Right lobe of liver (tissue), 4 donors: ENCODE results near the gene TOMM40L.

ENCODE experiments used
- CTCF ChIP-seq, 4 donors: fragments of 200-600 bp in 3 of 4; fragments of 450-650 bp in 1 of 4; IDR thresholded peaks; one replicate each; pipeline versions ENCODE4 v1.5.1 to v1.8.0; 2016 to 2022; ENCODE audit warnings: antibody characterized with exemption in 4 of 4, mild to moderate bottlenecking in 2 of 4
- POLR2A ChIP-seq: fragments of 450-650 bp; IDR thresholded peaks from one replicate; pipeline ENCODE4 v1.6.1; 2017; ENCODE audit warnings: antibody characterized with exemption, mild to moderate bottlenecking
- donor health status: DM: no; HTN: no; CAD: no.
- donor health status: DM: no; HTN: no; CAD: no.
- donor health status: DM: no; HTN: yes; CAD: no.

GRCh38 chr1:161193561-161194235 is 32.2 kb upstream of the TOMM40L start:
- TF ChIP-seq POLR2A (peak; percentile 21), CTCF (IDR thresholded peaks at IDR 0.05) (peak; percentile 52 to 71 (median 54))
